ENCODE results near the gene RICTOR.
"Not testable (repeated sequence)": the region's sequence is repeated elsewhere in the genome, so short reads cannot be mapped to it uniquely, and the experiment has no call there.

Gene RICTOR

GRCh38 chr5:39055027-39055767, 19.0 kb downstream of the RICTOR start:
- no peak for DNase-seq

GRCh38 chr5:39053189-39053588, 21.0 kb downstream of the RICTOR start:
- no peak for DNase-seq

- no peak for DNase-seq
Measured at GRCh38 chr5:39052141-39052540, 22.1 kb downstream of the RICTOR start.

- no peak for DNase-seq
Measured at GRCh38 chr5:39049315-39049714, 24.9 kb downstream of the RICTOR start.

- no peak for DNase-seq
Measured at GRCh38 chr5:39040875-39041274, 33.3 kb downstream of the RICTOR start.

GRCh38 chr5:39034493-39034892, 39.7 kb downstream of the RICTOR start:
- not testable (repeated sequence) for DNase-seq

GRCh38 chr5:39031041-39031440, 43.2 kb downstream of the RICTOR start:
- DNase-seq: no peak

GRCh38 chr5:39025456-39025855, 48.7 kb downstream of the RICTOR start:
- no peak for DNase-seq

GRCh38 chr5:39024884-39025283, 49.3 kb downstream of the RICTOR start:
- no peak for DNase-seq

GRCh38 chr5:39024005-39024404, 50.2 kb downstream of the RICTOR start:
- DNase-seq: no peak

GRCh38 chr5:39023121-39023520, 51.1 kb downstream of the RICTOR start:
- DNase-seq: no peak

- no peak for DNase-seq
Measured at GRCh38 chr5:39022151-39022550, 52.0 kb downstream of the RICTOR start.

GRCh38 chr5:39021413-39021812, 52.8 kb downstream of the RICTOR start:
- DNase-seq: no peak

GRCh38 chr5:39020458-39020857, 53.7 kb downstream of the RICTOR start:
- no peak for DNase-seq

- no peak for DNase-seq
Measured at GRCh38 chr5:39019254-39019653, 54.9 kb downstream of the RICTOR start.

- no peak for DNase-seq
Measured at GRCh38 chr5:39017504-39017903, 56.7 kb downstream of the RICTOR start.

GRCh38 chr5:39016587-39017275, 57.5 kb downstream of the RICTOR start:
- DNase-seq: no peak

GRCh38 chr5:39015743-39016586, 58.2 kb downstream of the RICTOR start:
- no peak for DNase-seq

GRCh38 chr5:39014561-39014960, 59.6 kb downstream of the RICTOR start:
- no peak for DNase-seq

GRCh38 chr5:39013938-39014337, 60.3 kb downstream of the RICTOR start:
- no peak for DNase-seq

- not testable (repeated sequence) for DNase-seq
Measured at GRCh38 chr5:39010958-39011357, 63.2 kb downstream of the RICTOR start.

- DNase-seq: no peak
Measured at GRCh38 chr5:39009981-39010380, 64.2 kb downstream of the RICTOR start.

- no peak for DNase-seq
Measured at GRCh38 chr5:39009280-39009679, 64.9 kb downstream of the RICTOR start.

GRCh38 chr5:39006650-39007049, 67.5 kb downstream of the RICTOR start:
- no peak for DNase-seq

All from GOT3 (cell line).